Panc1 (cell line): ENCODE results near the gene ZBTB20. TPM values are rescaled to one million over a fixed set of nuclear protein-coding genes. Genes with fewer than 3 reads are reported as not detected.

Experiments
- ATAC-seq: fragments of 200-7000 bp; cut with Tn5 transposase; 2 replicates; pipeline ENCODE4 v1.9.1; 2020; ENCODE audit warnings: mild to moderate bottlenecking, moderate library complexity
- BruUV-seq: library from RNA; stranded (reverse); fragments of 400-500 nt; replicated peaks from 2 replicates; lab custom pipeline; 2021; lab: Mats Ljungman, UMichigan
- CTCF ChIA-PET: fragments of 300-600 bp; sonication (Branson Sonifier 250); formaldehyde crosslinking; loops from one replicate; lab custom pipeline; 2022; ENCODE audit warnings: antibody characterized with exemption; lab: Charles Lee
- POLR2A ChIA-PET: fragments of 300-600 bp; sonication (Branson Sonifier 250); formaldehyde crosslinking; loops from one replicate; lab custom pipeline; 2022; ENCODE audit warnings: antibody characterized with exemption; lab: Charles Lee
- DNase-seq: peaks from one replicate; pipeline ENCODE4 v3.0.0-alpha.2; 2010; ENCODE audit warnings: low read depth, low spot score
- H3K27ac ChIP-seq: 2 replicates; pipeline ENCODE4 v1.5.1; 2011; ENCODE audit warnings: mild to moderate bottlenecking, low read length, inconsistent platforms
- H3K27me3 ChIP-seq: fragments of 200-500 bp; sonication (Bioruptor generic); 2 replicates; pipeline ENCODE4 v1.6.0; 2014; ENCODE audit warnings: low read length, inconsistent platforms; ENCODE audit not compliant: control insufficient read depth, insufficient read depth
- H3K36me3 ChIP-seq: fragments of 200-500 bp; sonication (Bioruptor generic); 2 replicates; pipeline ENCODE4 v1.5.1; 2014; ENCODE audit warnings: inconsistent platforms, mild to moderate bottlenecking, low read length, moderate library complexity; ENCODE audit not compliant: control insufficient read depth, insufficient read depth
- H3K4me1 ChIP-seq: 2 replicates; pipeline ENCODE4 v1.5.1; 2011; ENCODE audit warnings: inconsistent platforms, mild to moderate bottlenecking, low read length, moderate library complexity; ENCODE audit not compliant: control insufficient read depth, insufficient read depth
- H3K4me3 ChIP-seq, 2 experiments: 2 replicates each; pipeline ENCODE4 v1.5.1; 2011 to 2012; ENCODE audit warnings: low read depth in 2 of 2, low read length in 2 of 2, mild to moderate bottlenecking in 2 of 2, inconsistent platforms in 1 of 2, moderate library complexity in 1 of 2
- H3K9me3 ChIP-seq: fragments of 200-500 bp; sonication (Bioruptor generic); 2 replicates; pipeline ENCODE4 v1.5.1; 2014; ENCODE audit warnings: low read depth, mild to moderate bottlenecking, inconsistent platforms, low read length, moderate library complexity; ENCODE audit not compliant: control insufficient read depth, insufficient read depth
- CTCF ChIP-seq: fragments of 450-650 bp; IDR thresholded peaks from 2 replicates; pipeline ENCODE4 v1.5.1; 2017; ENCODE audit warnings: mild to moderate bottlenecking
- POLR2AphosphoS5 ChIP-seq: IDR thresholded peaks from 2 replicates; pipeline ENCODE4 v1.6.1; 2012; ENCODE audit warnings: mild to moderate bottlenecking, low read depth, low read length, moderate library complexity
- REST ChIP-seq, 2 experiments: IDR thresholded peaks; 2 replicates each; pipeline ENCODE4 v1.6.1; 2011 to 2012; ENCODE audit warnings: low read depth in 2 of 2, control low read depth in 1 of 2, low read length in 1 of 2, mild to moderate bottlenecking in 1 of 2, moderate library complexity in 1 of 2; ENCODE audit not compliant: insufficient read depth in 1 of 2
- SIN3A ChIP-seq: IDR thresholded peaks from 2 replicates; pipeline ENCODE4 v1.6.1; 2012; ENCODE audit warnings: low read depth, mild to moderate bottlenecking, low read length, moderate library complexity, borderline replicate concordance; ENCODE audit not compliant: insufficient read depth
- TCF7L2 ChIP-seq: IDR thresholded peaks from 2 replicates; pipeline ENCODE4 v1.6.1; 2011; ENCODE audit warnings: mild to moderate bottlenecking, low read depth, low read length, inconsistent platforms
- in situ Hi-C: cut with HindIII; loops from 2 replicates; pipeline ENCODE4 v1.10.0; 2016; ENCODE audit warnings: low sequenced_read_pairs, low pct_unique_long_range_greater_than_20kb
- intact Hi-C: fragments of 100-400 bp; cut with micrococcal nuclease; formaldehyde crosslinking; loops from one replicate; pipeline ENCODE4 v1.10.0; 2022; ENCODE audit not compliant: unreplicated experiment
- total RNA-seq: library from RNA; stranded (reverse); gene quantifications from one replicate; pipeline ENCODE4 v1.2.1, GENCODE V29; 2021; ENCODE audit not compliant: unreplicated experiment

ZBTB20 gene
- total RNA-seq, 1 experiment from 2014 or later: 4.1 TPM

GRCh38 chr3:114436182-114436581 is 710.9 kb downstream of the ZBTB20 start:
- H3K27me3 ChIP-seq: no peaks in the 10 kb centered on the region
- no peak for ATAC-seq
- H3K36me3 ChIP-seq: no peaks in the 10 kb centered on the region
- H3K9me3 ChIP-seq: no peaks in the 10 kb centered on the region
- no peak for DNase-seq
- intact Hi-C loops: no loop called here
- TF ChIP-seq REST (IDR thresholded peaks at IDR 0.05; ENCODE audit: insufficient read depth in 1 of 2, low read depth in 2 of 2, low read length in 1 of 2): no peak
- no peak for TF ChIP-seq SIN3A
- TF ChIP-seq CTCF: no peak
- no peak for TF ChIP-seq POLR2AphosphoS5
- TF ChIP-seq TCF7L2: no peak
- no peak overlapping the region for H3K4me3 ChIP-seq
- CTCF ChIA-PET: no interaction called here
- in situ Hi-C loops: no loop called here
- BruUV-seq: no TSS peak
- no peak overlapping the region for H3K27ac ChIP-seq
- no peaks in the 10 kb centered on the region for H3K4me1 ChIP-seq
- POLR2A ChIA-PET: no interaction called here

GRCh38 chr3:114435386-114436115 is 711.5 kb downstream of the ZBTB20 start:
- H3K27me3 ChIP-seq: no peaks in the 10 kb centered on the region
- no peak overlapping the region for H3K4me3 ChIP-seq
- no TSS peak for BruUV-seq
- no peaks in the 10 kb centered on the region for H3K4me1 ChIP-seq
- TF ChIP-seq SIN3A: no peak
- TF ChIP-seq CTCF: no peak
- no peak for TF ChIP-seq TCF7L2
- no peak for TF ChIP-seq REST (IDR thresholded peaks at IDR 0.05; ENCODE audit: insufficient read depth in 1 of 2, low read depth in 2 of 2, low read length in 1 of 2)
- TF ChIP-seq POLR2AphosphoS5: no peak
- no peaks in the 10 kb centered on the region for H3K9me3 ChIP-seq
- no peaks in the 10 kb centered on the region for H3K36me3 ChIP-seq
- no peak overlapping the region for H3K27ac ChIP-seq
- no peak for ATAC-seq
- intact Hi-C loops: no loop called here
- in situ Hi-C loops: no loop called here
- ChIA-PET CTCF (no interaction called here), POLR2A (no interaction called here)
- DNase-seq: no peak
